Naive B cell (primary cell): Measurements from ENCODE around the gene PLA2R1. TPM values are rescaled to one million over a fixed set of nuclear protein-coding genes. Genes with fewer than 3 reads are reported as not detected.
"Not testable (repeated sequence)": the region's sequence is repeated elsewhere in the genome, so short reads cannot be mapped to it uniquely, and the experiment has no call there.

ENCODE experiments used
- ATAC-seq, 2 donors: fragments of 150-1000 bp; cut with Tn5 transposase; 2 replicates each; pipeline ENCODE4 v1.10.0; 2021; ENCODE audit warnings: low read depth in 2 of 2, mild to moderate bottlenecking in 2 of 2, moderate library complexity in 2 of 2
- DNase-seq: peaks from one replicate; pipeline ENCODE4 v3.0.0; 2022
- H3K27ac Mint-ChIP-seq, 6 donors: one replicate each; pipeline ENCODE4 v1.8.0; 2020 to 2022; ENCODE audit warnings: mild to moderate bottlenecking in 6 of 6, mixed read lengths in 6 of 6, moderate library complexity in 5 of 6, inconsistent platforms in 2 of 6
- H3K27me3 Mint-ChIP-seq, 3 donors: one replicate each; pipeline ENCODE4 v1.8.0; 2021 to 2022; ENCODE audit warnings: mixed read lengths in 3 of 3, mild to moderate bottlenecking in 1 of 3
- H3K36me3 Mint-ChIP-seq, 2 donors: one replicate each; pipeline ENCODE4 v1.8.0; 2020 to 2022; ENCODE audit warnings: mixed read lengths in 2 of 2, inconsistent platforms in 1 of 2, mild to moderate bottlenecking in 1 of 2
- H3K4me1 Mint-ChIP-seq, 3 donors: one replicate each; pipeline ENCODE4 v1.8.0; 2020 to 2022; ENCODE audit warnings: mixed read lengths in 3 of 3, inconsistent platforms in 1 of 3, mild to moderate bottlenecking in 1 of 3, moderate library complexity in 1 of 3
- H3K4me3 Mint-ChIP-seq, 8 donors: one replicate each; pipeline ENCODE4 v1.8.0; 2020 to 2022; ENCODE audit warnings: mild to moderate bottlenecking in 8 of 8, mixed read lengths in 8 of 8, moderate library complexity in 8 of 8, inconsistent platforms in 2 of 8
- H3K9me3 Mint-ChIP-seq, 7 donors: one replicate each; pipeline ENCODE4 v1.8.0; 2020 to 2022; ENCODE audit warnings: mixed read lengths in 7 of 7, mild to moderate bottlenecking in 5 of 7, inconsistent platforms in 2 of 7, moderate library complexity in 1 of 7
- polyA plus RNA-seq, 6 donors: library from polyadenylated mRNA; unstranded; fragments of 300-500 nt; fragmentation: Illumina TruSeq; gene quantifications; one replicate each; pipeline ENCODE4 v1.2.3, GENCODE V29; 2021; ENCODE audit warnings: low read depth in 6 of 6

Gene PLA2R1
- polyA plus RNA-seq, 6 donors from 2014 or later, result 0.01 TPM; not detected in 5

- Mint-ChIP-seq H3K4me3 (no peak overlapping the region), H3K27ac (no peak overlapping the region), H3K9me3 (no peaks in the 10 kb centered on the region), H3K27me3 (peaks cover 0 to 6% (median 0%) of the 10 kb centered on the region in 3 donors), H3K4me1 (peaks cover 0 to 1% (median 0%) of the 10 kb centered on the region in 3 donors), H3K36me3 (no peaks in the 10 kb centered on the region)
- DNase-seq (no peak), ATAC-seq (no peak)
Observed at GRCh38 chr2:159973325-159973724, 89.1 kb downstream of the PLA2R1 start.

DNA sequence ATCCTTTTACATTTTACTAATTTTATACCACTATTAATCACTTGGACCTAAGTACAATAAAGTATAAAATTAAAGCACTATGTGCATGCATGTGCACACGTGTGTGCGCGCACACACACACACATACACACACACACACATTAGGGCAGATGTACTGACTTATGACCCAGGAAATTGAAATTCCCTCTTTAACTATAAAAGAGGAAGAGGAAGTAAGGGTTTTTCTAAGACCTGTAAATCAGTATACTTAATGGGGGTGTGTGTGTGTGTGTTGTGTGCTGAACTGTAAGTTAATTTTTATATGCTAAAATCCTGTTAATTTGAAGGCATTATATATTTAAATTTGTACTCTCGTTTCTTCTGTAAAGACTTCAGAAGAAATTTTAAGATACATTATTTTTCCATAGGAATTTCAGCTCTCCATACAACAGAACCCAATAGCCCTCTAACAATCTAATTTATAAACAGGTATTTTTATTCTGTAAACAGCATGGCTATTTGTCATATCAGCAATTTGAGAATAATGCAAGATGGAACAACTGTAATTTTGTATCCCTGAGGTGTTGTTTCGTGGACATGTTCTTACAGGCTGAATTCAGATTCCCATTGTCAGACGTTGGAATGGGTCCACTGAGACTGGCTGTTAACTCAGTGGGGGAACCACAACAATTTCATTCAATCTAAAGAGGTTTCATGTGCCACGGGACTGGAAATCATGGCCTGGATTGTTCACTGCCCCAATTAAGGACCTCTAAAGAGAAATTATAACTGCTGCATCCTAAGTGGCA lies 90.9 kb downstream of the PLA2R1 start:
- H3K9me3 Mint-ChIP-seq, result no peaks in the 10 kb centered on the region
- H3K36me3 Mint-ChIP-seq, result no peaks in the 10 kb centered on the region
- ATAC-seq, result peak; percentile 65 to 79
- DNase-seq, result no peak
- no peak overlapping the region for H3K27ac Mint-ChIP-seq
- H3K4me3 Mint-ChIP-seq, result no peak overlapping the region
- peaks cover 0 to 1% (median 0%) of the 10 kb centered on the region in 3 donors for H3K4me1 Mint-ChIP-seq
- no peaks in the 10 kb centered on the region for H3K27me3 Mint-ChIP-seq

DNA sequence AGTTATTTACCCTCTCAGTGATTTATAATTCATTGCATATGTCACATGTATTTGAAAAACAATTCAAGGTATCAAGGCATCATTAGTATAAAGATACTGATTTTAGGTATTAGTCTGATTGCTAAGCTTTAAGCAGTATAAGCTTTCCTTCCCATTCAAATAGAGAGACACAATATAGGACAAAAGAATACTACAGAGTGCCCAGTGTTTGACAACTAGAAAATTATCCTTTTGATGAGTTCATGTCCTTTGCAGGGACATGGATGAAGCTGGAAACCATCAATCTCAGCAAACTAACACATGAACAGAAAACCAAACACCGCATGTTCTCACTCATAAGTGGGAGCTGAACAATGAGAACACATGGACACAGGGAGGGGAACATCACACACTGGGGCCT lies 91.9 kb downstream of the PLA2R1 start:
- H3K27me3 Mint-ChIP-seq, H3K9me3 Mint-ChIP-seq, H3K36me3 Mint-ChIP-seq, H3K27ac Mint-ChIP-seq, ATAC-seq, H3K4me1 Mint-ChIP-seq, DNase-seq, H3K4me3 Mint-ChIP-seq: not testable (repeated sequence)

DNA sequence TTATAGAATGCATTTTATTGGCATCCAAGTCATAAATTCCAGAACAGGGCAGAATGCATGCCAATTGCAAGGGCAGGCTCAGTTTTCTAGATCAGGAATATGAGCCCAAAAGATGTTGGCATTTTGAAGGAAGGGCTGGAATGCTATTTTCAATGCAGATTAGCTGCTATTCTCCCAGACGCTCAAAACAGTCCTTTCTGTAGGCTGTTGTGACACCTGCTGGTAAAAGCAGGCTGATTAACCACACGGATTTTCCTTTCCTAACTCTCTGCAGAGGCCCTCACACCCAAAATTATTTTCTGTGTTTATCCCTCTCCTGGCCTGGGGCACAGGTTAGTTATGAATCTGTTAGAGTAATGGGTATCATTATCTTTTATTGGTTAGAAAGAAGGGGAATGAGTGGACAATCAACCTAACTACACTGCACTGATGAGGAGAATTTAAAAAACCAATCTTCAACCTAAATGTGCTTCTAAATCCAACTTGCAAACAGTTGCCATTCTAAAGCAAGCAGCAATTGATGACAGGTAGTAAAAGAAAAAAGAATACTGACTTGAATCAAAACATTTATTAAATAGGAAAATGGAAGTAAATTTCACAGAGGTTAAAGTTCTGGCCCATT lies 94.0 kb downstream of the PLA2R1 start:
- ATAC-seq (no peak), DNase-seq (no peak)
- H3K36me3 Mint-ChIP-seq, result no peaks in the 10 kb centered on the region
- H3K4me1 Mint-ChIP-seq, result peaks cover 0 to 1% (median 0%) of the 10 kb centered on the region in 3 donors
- no peaks in the 10 kb centered on the region for H3K9me3 Mint-ChIP-seq
- H3K4me3 Mint-ChIP-seq, result no peak overlapping the region
- no peaks in the 10 kb centered on the region for H3K27me3 Mint-ChIP-seq
- H3K27ac Mint-ChIP-seq, result no peak overlapping the region

DNA sequence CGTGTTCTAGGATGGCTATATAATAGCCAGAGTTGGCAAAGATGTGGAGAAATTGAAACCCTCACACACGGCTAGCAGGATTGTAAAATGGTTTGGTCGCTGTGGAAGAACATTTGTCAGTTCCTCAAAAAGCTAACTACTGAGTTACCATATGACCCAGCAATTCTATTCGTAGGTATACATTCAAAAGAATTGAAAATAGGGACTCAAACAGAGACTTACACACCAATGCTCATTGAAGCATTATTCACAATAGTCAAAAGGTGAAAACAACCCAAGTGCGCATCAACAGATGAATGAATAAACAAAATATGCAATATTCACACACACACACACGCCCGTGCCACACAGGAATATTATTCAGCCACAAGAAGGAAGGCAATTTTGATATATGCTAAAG lies 98.7 kb downstream of the PLA2R1 start:
- Mint-ChIP-seq H3K4me3 (no peak overlapping the region), H3K4me1 (no peaks in the 10 kb centered on the region), H3K9me3 (no peaks in the 10 kb centered on the region), H3K27ac (no peak overlapping the region), H3K27me3 (peaks cover 0 to 7% (median 5%) of the 10 kb centered on the region in 3 donors), H3K36me3 (no peaks in the 10 kb centered on the region)
- DNase-seq, result no peak
- no peak for ATAC-seq

- H3K9me3 Mint-ChIP-seq, ATAC-seq, H3K27me3 Mint-ChIP-seq, H3K4me1 Mint-ChIP-seq, H3K36me3 Mint-ChIP-seq, DNase-seq, H3K4me3 Mint-ChIP-seq: not testable (repeated sequence)
- H3K27ac Mint-ChIP-seq, result peak overlapping the region in 1 of 6 donors; percentile 5
Observed at GRCh38 chr2:159962513-159962912, 99.9 kb downstream of the PLA2R1 start.

GRCh38 chr2:159961451-159961850 lies 101.0 kb downstream of the PLA2R1 start:
- no peak for DNase-seq
- H3K9me3 Mint-ChIP-seq, result no peaks in the 10 kb centered on the region

DNA sequence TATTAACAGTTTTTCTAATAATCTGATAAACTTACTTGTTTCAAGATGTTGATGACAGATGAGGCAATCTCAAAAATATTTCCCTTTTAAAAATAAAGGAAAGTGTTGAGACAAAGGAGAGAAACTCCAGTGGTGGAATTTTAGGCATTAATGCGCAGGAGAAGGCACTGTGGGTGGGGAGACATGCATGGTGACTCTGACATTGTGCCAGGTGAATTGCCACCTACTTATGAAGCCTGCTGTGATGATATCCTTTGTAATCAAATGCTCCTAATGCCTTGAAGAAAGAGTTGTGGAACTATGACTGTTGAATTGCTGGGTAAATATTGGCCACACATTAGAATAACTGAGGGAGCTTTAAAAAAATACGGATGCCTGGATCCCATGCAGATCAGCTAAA lies 101.4 kb downstream of the PLA2R1 start:
- Mint-ChIP-seq H3K9me3 (no peaks in the 10 kb centered on the region), H3K36me3 (no peaks in the 10 kb centered on the region), H3K27ac (no peak overlapping the region), H3K4me1 (no peaks in the 10 kb centered on the region), H3K4me3 (no peak overlapping the region), H3K27me3 (peaks cover 0 to 7% (median 5%) of the 10 kb centered on the region in 3 donors)
- no peak for DNase-seq
- no peak for ATAC-seq

More at GRCh38 chr2:159961451-159961850, 101.0 kb downstream of the PLA2R1 start:
- Mint-ChIP-seq H3K4me1 (no peaks in the 10 kb centered on the region), H3K27me3 (peaks cover 0 to 7% (median 5%) of the 10 kb centered on the region in 3 donors), H3K36me3 (no peaks in the 10 kb centered on the region), H3K4me3 (peak overlapping the region in 1 of 8 donors; percentile 34), H3K27ac (no peak overlapping the region)
- ATAC-seq, result no peak

DNA sequence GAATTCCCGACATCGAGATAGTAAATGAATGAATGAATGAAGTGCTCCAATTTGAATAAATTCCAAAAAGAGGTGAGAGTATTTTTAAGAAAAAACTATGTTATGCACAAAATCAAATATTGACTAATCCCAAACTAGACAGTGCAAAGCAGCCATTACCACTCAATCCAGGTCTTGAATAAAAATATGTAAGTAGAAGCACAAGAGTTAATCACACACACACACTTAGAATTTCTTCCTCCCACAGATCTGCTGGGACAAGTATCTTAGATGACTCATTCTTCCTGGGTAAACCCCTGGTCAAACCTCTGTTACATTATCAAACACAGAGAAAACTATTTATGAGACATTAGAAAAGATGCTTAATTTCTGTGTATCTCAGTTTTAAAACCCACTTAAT lies 102.0 kb downstream of the PLA2R1 start:
- no peak for DNase-seq
- no peaks in the 10 kb centered on the region for H3K36me3 Mint-ChIP-seq
- H3K9me3 Mint-ChIP-seq, result no peaks in the 10 kb centered on the region

DNA sequence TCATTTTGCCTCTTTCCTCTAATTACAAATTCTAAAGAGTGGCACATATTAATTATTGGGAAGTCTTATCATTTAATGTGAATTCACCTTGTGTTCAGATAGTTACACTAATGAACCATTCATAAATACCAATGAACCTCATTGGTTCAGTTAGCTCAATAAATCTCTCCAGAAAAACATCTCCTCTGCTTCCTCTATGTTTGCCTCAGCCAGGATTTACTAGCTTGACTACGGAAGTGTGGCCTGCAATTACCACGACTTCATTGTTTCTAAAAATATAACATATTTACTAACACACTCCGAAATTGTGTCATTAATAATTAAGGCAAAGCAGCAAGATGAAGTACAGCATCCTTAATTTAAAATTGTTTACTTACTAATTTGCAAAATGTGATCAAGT lies 103.3 kb downstream of the PLA2R1 start:
- Mint-ChIP-seq H3K36me3 (no peaks in the 10 kb centered on the region), H3K27me3 (peaks cover 0 to 7% (median 5%) of the 10 kb centered on the region in 3 donors), H3K9me3 (no peaks in the 10 kb centered on the region), H3K27ac (no peak overlapping the region), H3K4me1 (no peaks in the 10 kb centered on the region), H3K4me3 (no peak overlapping the region)
- ATAC-seq (no peak), DNase-seq (no peak)

More for the DNA sequence above, 102.0 kb downstream of the PLA2R1 start:
- Mint-ChIP-seq H3K4me1 (no peaks in the 10 kb centered on the region), H3K4me3 (no peak overlapping the region), H3K27me3 (peaks cover 0 to 7% (median 5%) of the 10 kb centered on the region in 3 donors), H3K27ac (no peak overlapping the region)
- ATAC-seq, result no peak

DNA sequence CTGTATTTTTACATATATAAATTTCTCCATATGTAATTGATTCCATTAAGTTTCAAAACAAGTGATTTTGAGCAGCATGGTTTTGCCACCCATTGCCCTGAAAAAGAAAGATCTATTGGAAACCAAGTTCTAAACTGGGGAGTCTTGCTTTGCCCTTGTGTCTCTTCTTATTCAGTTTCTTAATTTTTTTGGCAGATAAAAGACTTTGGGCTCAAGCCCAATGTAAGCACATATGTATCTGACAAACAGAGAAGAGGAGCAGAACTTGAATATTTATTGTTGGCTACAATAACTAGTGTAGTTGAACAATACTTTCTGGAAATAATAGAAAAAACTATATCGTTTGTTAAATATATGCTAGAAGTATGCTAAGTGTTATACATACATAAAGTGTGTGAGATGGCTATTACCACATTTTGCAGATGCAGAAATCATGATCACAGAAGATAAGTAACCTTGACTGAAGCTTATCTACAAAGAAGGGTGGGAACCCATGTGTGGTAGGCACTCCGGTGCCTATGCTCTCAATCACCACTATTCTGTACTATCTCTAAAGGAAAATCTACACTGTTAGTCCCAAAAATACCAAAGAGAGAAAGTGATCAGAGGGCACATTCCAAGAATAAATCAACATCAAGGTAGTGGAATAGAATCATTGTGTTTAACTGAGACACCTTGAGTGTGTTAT lies 109.1 kb downstream of the PLA2R1 start:
- Mint-ChIP-seq H3K4me1 (no peaks in the 10 kb centered on the region), H3K4me3 (no peak overlapping the region), H3K36me3 (no peaks in the 10 kb centered on the region), H3K27ac (peak overlapping the region in 1 of 6 donors; percentile 6), H3K9me3 (no peaks in the 10 kb centered on the region), H3K27me3 (peaks cover 0 to 5% (median 0%) of the 10 kb centered on the region in 3 donors)
- ATAC-seq (no peak), DNase-seq (no peak)

- ATAC-seq (no peak), DNase-seq (no peak)
- Mint-ChIP-seq H3K27ac (no peak overlapping the region), H3K36me3 (no peaks in the 10 kb centered on the region), H3K27me3 (peaks cover 0 to 5% (median 0%) of the 10 kb centered on the region in 3 donors), H3K4me1 (no peaks in the 10 kb centered on the region), H3K9me3 (no peaks in the 10 kb centered on the region), H3K4me3 (no peak overlapping the region)
Observed at GRCh38 chr2:159946326-159946999, 116.0 kb downstream of the PLA2R1 start.

GRCh38 chr2:159944874-159945273 lies 117.5 kb downstream of the PLA2R1 start:
- Mint-ChIP-seq H3K4me3 (no peak overlapping the region), H3K4me1 (no peaks in the 10 kb centered on the region), H3K27me3 (peaks cover 0 to 5% (median 0%) of the 10 kb centered on the region in 3 donors), H3K36me3 (no peaks in the 10 kb centered on the region), H3K9me3 (no peaks in the 10 kb centered on the region), H3K27ac (no peak overlapping the region)
- ATAC-seq (no peak), DNase-seq (no peak)
